HPDE6-E6E7 (cell line): Measurements from ENCODE around the gene VAC14.
"Not testable (repeated sequence)": the region's sequence is repeated elsewhere in the genome, so short reads cannot be mapped to it uniquely, and the experiment has no call there.

ENCODE experiments used
- DNase-seq: peaks from one replicate; pipeline ENCODE4 v3.0.0; 2011; ENCODE audit warnings: missing footprints; ENCODE audit errors: extremely low spot score

The VAC14 gene

GRCh38 chr16:70681382-70682238 lies 119.3 kb downstream of the VAC14 start:
- no peak for DNase-seq

GRCh38 chr16:70680495-70681381 lies 120.2 kb downstream of the VAC14 start:
- no peak for DNase-seq

- DNase-seq = no peak
Observed at GRCh38 chr16:70679671-70680494, 121.1 kb downstream of the VAC14 start.

- DNase-seq = no peak
Observed at GRCh38 chr16:70678898-70679670, 121.9 kb downstream of the VAC14 start.

- DNase-seq = no peak
Observed at GRCh38 chr16:70678121-70678897, 122.6 kb downstream of the VAC14 start.

- no peak for DNase-seq
Observed at GRCh38 chr16:70677499-70678120, 123.3 kb downstream of the VAC14 start.

- DNase-seq = no peak
Observed at GRCh38 chr16:70676675-70677498, 124.1 kb downstream of the VAC14 start.

GRCh38 chr16:70675851-70676513 lies 125.0 kb downstream of the VAC14 start:
- DNase-seq = no peak

GRCh38 chr16:70674221-70675014 lies 126.5 kb downstream of the VAC14 start:
- DNase-seq = no peak

- DNase-seq = not testable (repeated sequence)
Observed at GRCh38 chr16:70670938-70671337, 130.0 kb downstream of the VAC14 start.

GRCh38 chr16:70670175-70670574 lies 130.8 kb downstream of the VAC14 start:
- no peak for DNase-seq

- DNase-seq = no peak
Observed at GRCh38 chr16:70665806-70666735, 134.9 kb downstream of the VAC14 start.

GRCh38 chr16:70665113-70665694 lies 135.8 kb downstream of the VAC14 start:
- DNase-seq = no peak

GRCh38 chr16:70664325-70665112 lies 136.4 kb downstream of the VAC14 start:
- DNase-seq = no peak
